Activated naive CD8-positive, alpha-beta T cell treated with anti-CD3 and anti-CD28 coated beads, Interleukin-2, amount 50 U/mL, for 24 hours (primary cell): Measurements from ENCODE around the gene TBCB.

Source experiments
- ATAC-seq: fragments of 150-1000 bp; cut with Tn5 transposase; one replicate; pipeline ENCODE4 v1.10.0; 2021
- DNase-seq: peaks from one replicate; pipeline ENCODE4 v3.0.0; 2021
- H3K27ac Mint-ChIP-seq: one replicate; pipeline ENCODE4 v1.8.0; 2021; ENCODE audit warnings: mild to moderate bottlenecking, mixed read lengths
- H3K27me3 Mint-ChIP-seq: one replicate; pipeline ENCODE4 v1.8.0; 2021; ENCODE audit warnings: mixed read lengths
- H3K36me3 Mint-ChIP-seq: one replicate; pipeline ENCODE4 v1.8.0; 2021; ENCODE audit warnings: low read depth, mixed read lengths
- H3K4me1 Mint-ChIP-seq: one replicate; pipeline ENCODE4 v1.8.0; 2021; ENCODE audit warnings: mixed read lengths
- H3K4me3 Mint-ChIP-seq: one replicate; pipeline ENCODE4 v1.8.0; 2021; ENCODE audit warnings: mild to moderate bottlenecking, moderate library complexity, mixed read lengths
- H3K9me3 Mint-ChIP-seq: one replicate; pipeline ENCODE4 v1.8.0; 2021; ENCODE audit warnings: mixed read lengths

TBCB gene

GRCh38 chr19:36092566-36092965 lies 22.7 kb upstream of the TBCB start:
- no peak overlapping the region for H3K4me3 Mint-ChIP-seq
- peak; percentile 29 for ATAC-seq
- no peaks in the 10 kb centered on the region for H3K9me3 Mint-ChIP-seq
- no peaks in the 10 kb centered on the region for H3K27me3 Mint-ChIP-seq
- H3K36me3 Mint-ChIP-seq, result peaks cover 40% of the 10 kb centered on the region
- peak overlapping the region; percentile 56 for H3K27ac Mint-ChIP-seq
- DNase-seq, result no peak
- H3K4me1 Mint-ChIP-seq, result peaks cover 23% of the 10 kb centered on the region

- peak; percentile 37 for DNase-seq
- H3K9me3 Mint-ChIP-seq, result no peaks in the 10 kb centered on the region
- peak; percentile 74 for ATAC-seq
- no peak overlapping the region for H3K4me3 Mint-ChIP-seq
- peaks cover 37% of the 10 kb centered on the region for H3K36me3 Mint-ChIP-seq
- H3K27me3 Mint-ChIP-seq, result no peaks in the 10 kb centered on the region
- H3K27ac Mint-ChIP-seq, result peak overlapping the region; percentile 65
- H3K4me1 Mint-ChIP-seq, result peaks cover 23% of the 10 kb centered on the region
Measured at GRCh38 chr19:36093146-36093662, 22.1 kb upstream of the TBCB start.

GRCh38 chr19:36093687-36094086 lies 21.6 kb upstream of the TBCB start:
- H3K27ac Mint-ChIP-seq, result no peak overlapping the region
- H3K4me1 Mint-ChIP-seq, result peaks cover 23% of the 10 kb centered on the region
- DNase-seq (no peak), ATAC-seq (no peak)
- H3K36me3 Mint-ChIP-seq, result peaks cover 39% of the 10 kb centered on the region
- no peak overlapping the region for H3K4me3 Mint-ChIP-seq
- H3K27me3 Mint-ChIP-seq, result no peaks in the 10 kb centered on the region
- no peaks in the 10 kb centered on the region for H3K9me3 Mint-ChIP-seq

- Mint-ChIP-seq H3K36me3 (peaks cover 31% of the 10 kb centered on the region), H3K9me3 (no peaks in the 10 kb centered on the region), H3K4me1 (peaks cover 18% of the 10 kb centered on the region), H3K27ac (no peak overlapping the region), H3K4me3 (no peak overlapping the region), H3K27me3 (no peaks in the 10 kb centered on the region)
- no peak for ATAC-seq
- no peak for DNase-seq
Measured at GRCh38 chr19:36097036-36097435, 18.2 kb upstream of the TBCB start.

GRCh38 chr19:36099166-36099785 lies 16.0 kb upstream of the TBCB start:
- Mint-ChIP-seq H3K4me3 (no peak overlapping the region), H3K36me3 (peaks cover 21% of the 10 kb centered on the region), H3K4me1 (no peaks in the 10 kb centered on the region), H3K9me3 (no peaks in the 10 kb centered on the region), H3K27me3 (no peaks in the 10 kb centered on the region), H3K27ac (no peak overlapping the region)
- ATAC-seq, result no peak
- no peak for DNase-seq

GRCh38 chr19:36100476-36100875 lies 14.8 kb upstream of the TBCB start:
- no peak for DNase-seq
- Mint-ChIP-seq H3K27ac (no peak overlapping the region), H3K9me3 (no peaks in the 10 kb centered on the region), H3K36me3 (peaks cover 13% of the 10 kb centered on the region), H3K4me3 (no peak overlapping the region), H3K4me1 (no peaks in the 10 kb centered on the region), H3K27me3 (no peaks in the 10 kb centered on the region)
- ATAC-seq, result no peak

- no peak for DNase-seq
- Mint-ChIP-seq H3K9me3 (no peaks in the 10 kb centered on the region), H3K27me3 (no peaks in the 10 kb centered on the region), H3K27ac (no peak overlapping the region), H3K4me1 (no peaks in the 10 kb centered on the region), H3K36me3 (peaks cover 11% of the 10 kb centered on the region), H3K4me3 (no peak overlapping the region)
- ATAC-seq, result no peak
Measured at GRCh38 chr19:36101550-36102327, 13.5 kb upstream of the TBCB start.

- peaks cover 7% of the 10 kb centered on the region for H3K36me3 Mint-ChIP-seq
- H3K27ac Mint-ChIP-seq, result no peak overlapping the region
- DNase-seq (no peak), ATAC-seq (no peak)
- H3K27me3 Mint-ChIP-seq, result no peaks in the 10 kb centered on the region
- no peaks in the 10 kb centered on the region for H3K4me1 Mint-ChIP-seq
- no peak overlapping the region for H3K4me3 Mint-ChIP-seq
- no peaks in the 10 kb centered on the region for H3K9me3 Mint-ChIP-seq
Measured at GRCh38 chr19:36103040-36103626, 12.1 kb upstream of the TBCB start.

- DNase-seq, result no peak
- H3K27ac Mint-ChIP-seq, result no peak overlapping the region
- no peak overlapping the region for H3K4me3 Mint-ChIP-seq
- no peak for ATAC-seq
- H3K36me3 Mint-ChIP-seq, result peaks cover 2% of the 10 kb centered on the region
- H3K27me3 Mint-ChIP-seq, result no peaks in the 10 kb centered on the region
- no peaks in the 10 kb centered on the region for H3K4me1 Mint-ChIP-seq
- no peaks in the 10 kb centered on the region for H3K9me3 Mint-ChIP-seq
Measured at GRCh38 chr19:36103842-36104552, 11.3 kb upstream of the TBCB start.

GRCh38 chr19:36106441-36106840 lies 8.8 kb upstream of the TBCB start:
- no peak overlapping the region for H3K27ac Mint-ChIP-seq
- ATAC-seq (no peak), DNase-seq (no peak)
- no peaks in the 10 kb centered on the region for H3K4me1 Mint-ChIP-seq
- no peaks in the 10 kb centered on the region for H3K27me3 Mint-ChIP-seq
- H3K4me3 Mint-ChIP-seq, result no peak overlapping the region
- peaks cover 2% of the 10 kb centered on the region for H3K36me3 Mint-ChIP-seq
- H3K9me3 Mint-ChIP-seq, result no peaks in the 10 kb centered on the region

- DNase-seq, result no peak
- Mint-ChIP-seq H3K9me3 (no peaks in the 10 kb centered on the region), H3K27ac (no peak overlapping the region), H3K36me3 (peaks cover 2% of the 10 kb centered on the region), H3K4me1 (no peaks in the 10 kb centered on the region), H3K4me3 (no peak overlapping the region), H3K27me3 (no peaks in the 10 kb centered on the region)
- no peak for ATAC-seq
Measured at GRCh38 chr19:36106991-36107390, 8.3 kb upstream of the TBCB start.

- Mint-ChIP-seq H3K27ac (no peak overlapping the region), H3K27me3 (no peaks in the 10 kb centered on the region), H3K36me3 (peaks cover 12% of the 10 kb centered on the region), H3K4me1 (peaks cover 7% of the 10 kb centered on the region), H3K4me3 (no peak overlapping the region), H3K9me3 (no peaks in the 10 kb centered on the region)
- ATAC-seq, result no peak
- no peak for DNase-seq
Measured at GRCh38 chr19:36108684-36109083, 6.6 kb upstream of the TBCB start.

GRCh38 chr19:36110487-36111199 lies 4.6 kb upstream of the TBCB start, which contains the start of gene OVOL3:
Gene OVOL3 (plus strand): TSS chr19:36111143. CDS start chr19:36111203, 60 bp downstream.
- H3K36me3 Mint-ChIP-seq, result peaks cover 21% of the 10 kb centered on the region
- H3K27ac Mint-ChIP-seq, result no peak within 1 kb of the TSS
- no peak for DNase-seq
- ATAC-seq, result no peak
- H3K4me3 Mint-ChIP-seq, result no peak within 1 kb of the TSS
- H3K9me3 Mint-ChIP-seq, result no peaks in the 10 kb centered on the region
- H3K4me1 Mint-ChIP-seq, result peaks cover 21% of the 10 kb centered on the region
- peaks cover 5% of the 10 kb centered on the region for H3K27me3 Mint-ChIP-seq

- Mint-ChIP-seq H3K9me3 (no peaks in the 10 kb centered on the region), H3K4me1 (peaks cover 25% of the 10 kb centered on the region), H3K36me3 (peaks cover 21% of the 10 kb centered on the region), H3K4me3 (no peak overlapping the region), H3K27ac (no peak overlapping the region), H3K27me3 (peaks cover 5% of the 10 kb centered on the region)
- DNase-seq (no peak), ATAC-seq (no peak)
Measured at GRCh38 chr19:36111200-36111539, 4.1 kb upstream of the TBCB start.
